PC-3 (cell line): ENCODE data around the gene PPY.
"Not testable (repeated sequence)": the region's sequence is repeated elsewhere in the genome, so short reads cannot be mapped to it uniquely, and the experiment has no call there.

ENCODE experiments used
- CTCF ChIP-seq: fragments of 300-600 bp; sonication (generic); conservative IDR thresholded peaks from 2 replicates; pipeline ENCODE4 v1.5.1; 2017; ENCODE audit warnings: antibody characterized with exemption, low read depth, mild to moderate bottlenecking, low read length
- EZH2 ChIP-seq: fragments of 300-600 bp; sonication (generic); IDR thresholded peaks from one replicate; pipeline ENCODE4 v1.6.1; 2017; ENCODE audit warnings: antibody characterized with exemption, mild to moderate bottlenecking, low read length; ENCODE audit not compliant: unreplicated experiment

GRCh38 chr17:43927929-43928328 lies 14.3 kb downstream of the PPY start:
- TF ChIP-seq CTCF, EZH2: not testable (repeated sequence)
